Measurements from ENCODE around the gene CCDC82.

The CCDC82 gene

DNA sequence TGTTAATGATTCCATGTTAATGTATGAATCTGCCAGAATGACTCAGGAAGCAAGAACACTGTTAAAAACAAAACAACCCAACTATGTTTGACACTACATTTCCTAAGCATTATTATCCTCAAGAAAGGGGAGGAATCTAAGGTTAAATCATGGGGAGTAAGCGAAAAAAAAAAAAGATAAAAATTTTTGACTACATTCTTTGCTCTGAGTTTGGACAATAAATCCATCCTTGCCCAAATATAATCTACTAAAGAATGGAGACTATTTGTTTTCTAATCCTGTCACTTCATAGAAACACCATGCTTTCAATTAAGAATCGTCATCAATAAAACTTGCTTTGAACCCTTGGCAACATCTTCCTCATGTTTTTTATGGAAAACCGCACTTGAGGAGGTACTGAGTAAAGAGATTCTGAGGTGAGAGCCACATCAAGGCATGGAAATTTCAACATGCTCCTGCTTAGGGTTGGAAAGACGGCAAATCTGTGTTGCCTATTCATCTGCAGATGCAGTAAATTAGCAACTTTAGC is 56.5 kb downstream of the CCDC82 start:
- ChIA-PET CTCF (interaction anchor here (1.6 to 2.1 kb wide), 2 partner anchors 8 to 10 kb away, joined by 9 to 11 read pairs; partner anchors contain the start of gene MAML2), POLR2A (no interaction called here)
- TF ChIP-seq, protein P1, sequence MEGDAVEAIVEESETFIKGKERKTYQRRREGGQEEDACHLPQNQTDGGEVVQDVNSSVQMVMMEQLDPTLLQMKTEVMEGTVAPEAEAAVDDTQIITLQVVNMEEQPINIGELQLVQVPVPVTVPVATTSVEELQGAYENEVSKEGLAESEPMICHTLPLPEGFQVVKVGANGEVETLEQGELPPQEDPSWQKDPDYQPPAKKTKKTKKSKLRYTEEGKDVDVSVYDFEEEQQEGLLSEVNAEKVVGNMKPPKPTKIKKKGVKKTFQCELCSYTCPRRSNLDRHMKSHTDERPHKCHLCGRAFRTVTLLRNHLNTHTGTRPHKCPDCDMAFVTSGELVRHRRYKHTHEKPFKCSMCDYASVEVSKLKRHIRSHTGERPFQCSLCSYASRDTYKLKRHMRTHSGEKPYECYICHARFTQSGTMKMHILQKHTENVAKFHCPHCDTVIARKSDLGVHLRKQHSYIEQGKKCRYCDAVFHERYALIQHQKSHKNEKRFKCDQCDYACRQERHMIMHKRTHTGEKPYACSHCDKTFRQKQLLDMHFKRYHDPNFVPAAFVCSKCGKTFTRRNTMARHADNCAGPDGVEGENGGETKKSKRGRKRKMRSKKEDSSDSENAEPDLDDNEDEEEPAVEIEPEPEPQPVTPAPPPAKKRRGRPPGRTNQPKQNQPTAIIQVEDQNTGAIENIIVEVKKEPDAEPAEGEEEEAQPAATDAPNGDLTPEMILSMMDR (IDR thresholded peaks at IDR 0.05; ENCODE audit: insufficient read depth, low read length, missing control alignments) = no peak
- no peak overlapping the region for H3K4me3 ChIP-seq (ENCODE audit: low read depth, low read length)
- DNase-seq (ENCODE audit: low read depth, low spot score) = no peak

DNA sequence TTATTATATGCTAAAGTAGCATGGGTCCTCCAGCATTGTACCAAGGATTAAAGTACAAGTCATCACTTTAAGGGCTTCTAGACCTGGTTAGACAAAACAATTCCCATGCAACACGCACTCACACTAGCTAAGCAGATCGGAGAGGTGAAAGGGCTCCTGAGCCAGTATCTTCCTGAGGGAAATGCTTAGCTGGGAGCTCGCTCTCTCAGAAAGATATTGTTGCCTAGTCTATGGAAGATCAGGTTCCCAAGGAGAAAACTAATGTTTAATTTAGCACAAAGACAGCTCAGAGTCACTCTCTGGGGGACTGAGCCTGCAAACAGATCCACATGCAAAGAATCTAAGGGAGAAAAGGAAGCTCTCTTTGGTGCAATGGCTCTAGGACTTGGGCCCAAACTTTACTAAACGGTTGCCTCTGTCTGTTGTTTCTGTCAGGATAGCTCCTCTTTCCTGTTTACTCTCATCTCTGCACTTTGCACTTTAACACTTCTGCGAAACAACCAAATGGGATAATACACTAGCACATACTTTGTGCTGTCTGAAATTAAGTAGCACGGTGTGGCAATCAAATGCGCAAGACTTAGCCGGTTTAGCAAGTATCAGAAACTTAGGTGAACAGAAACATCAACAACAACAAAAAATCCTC is 57.5 kb downstream of the CCDC82 start:
- CTCF ChIA-PET = interaction anchor here (1.0 to 2.1 kb wide), 4 partner anchors 8 to 61 kb away, joined by 3 to 11 read pairs (median 6); partner anchors contain the start of gene MAML2
- no peak overlapping the region for H3K4me3 ChIP-seq (ENCODE audit: low read depth, low read length)
- TF ChIP-seq, protein P1 (IDR thresholded peaks at IDR 0.05; ENCODE audit: insufficient read depth, low read length, missing control alignments) = no peak
- no peak for DNase-seq (ENCODE audit: low read depth, low spot score)
- POLR2A ChIA-PET = interaction anchor here (0.7 to 1.1 kb wide), 2 partner anchors 62 to 408 kb away, joined by 3 read pairs; partner anchors contain the start of gene MTMR2

DNA sequence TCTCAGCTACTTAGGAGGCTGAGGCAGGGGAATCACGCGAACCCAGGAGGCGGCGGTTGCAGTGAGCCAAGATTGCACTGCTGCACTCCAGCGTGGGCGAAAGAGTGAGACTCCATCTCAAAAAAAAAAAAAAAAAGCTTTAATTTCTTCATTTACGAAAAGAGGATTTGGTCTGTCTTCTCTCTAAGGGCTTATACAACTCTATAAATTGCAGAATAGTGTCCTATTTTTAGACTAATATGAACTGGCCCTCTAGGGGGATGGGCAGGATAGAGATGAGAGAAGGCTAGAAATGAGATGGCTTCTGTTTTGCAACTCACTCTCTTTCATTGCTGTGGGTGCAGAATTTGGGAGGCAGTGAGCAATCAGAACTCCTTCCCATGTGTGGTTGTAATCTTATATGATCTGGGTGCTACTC is 58.0 kb downstream of the CCDC82 start:
- ChIA-PET POLR2A (interaction anchor here (1.1 kb wide), 1 partner anchor 408 kb away, joined by 3 read pairs; the partner anchor contains the start of gene MTMR2), CTCF (interaction anchor here (1.0 to 2.1 kb wide), 4 partner anchors 8 to 62 kb away, joined by 3 to 11 read pairs (median 6); partner anchors contain the start of gene MAML2)
- no peak for DNase-seq (ENCODE audit: low read depth, low spot score)
- no peak overlapping the region for H3K4me3 ChIP-seq (ENCODE audit: low read depth, low read length)
- TF ChIP-seq, protein P1 (IDR thresholded peaks at IDR 0.05; ENCODE audit: insufficient read depth, low read length, missing control alignments) = no peak

DNA sequence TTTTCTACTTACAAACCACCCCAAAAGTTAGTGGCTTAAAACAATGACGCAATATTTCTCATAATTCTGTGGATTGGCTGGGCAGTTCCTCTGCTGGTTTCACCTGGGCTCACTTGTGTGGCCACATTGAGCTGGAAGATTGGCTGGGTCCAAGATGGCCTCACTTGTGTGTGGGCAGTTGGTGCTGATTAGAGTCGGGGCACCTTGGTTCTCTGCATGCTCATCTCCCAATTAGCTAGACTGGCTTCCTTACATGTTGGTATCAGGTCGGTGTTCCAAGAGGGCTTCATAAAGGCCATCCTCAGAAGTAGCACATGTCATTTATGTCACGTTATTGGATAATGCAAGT is 59.2 kb downstream of the CCDC82 start:
- POLR2A ChIA-PET = no interaction called here

DNA sequence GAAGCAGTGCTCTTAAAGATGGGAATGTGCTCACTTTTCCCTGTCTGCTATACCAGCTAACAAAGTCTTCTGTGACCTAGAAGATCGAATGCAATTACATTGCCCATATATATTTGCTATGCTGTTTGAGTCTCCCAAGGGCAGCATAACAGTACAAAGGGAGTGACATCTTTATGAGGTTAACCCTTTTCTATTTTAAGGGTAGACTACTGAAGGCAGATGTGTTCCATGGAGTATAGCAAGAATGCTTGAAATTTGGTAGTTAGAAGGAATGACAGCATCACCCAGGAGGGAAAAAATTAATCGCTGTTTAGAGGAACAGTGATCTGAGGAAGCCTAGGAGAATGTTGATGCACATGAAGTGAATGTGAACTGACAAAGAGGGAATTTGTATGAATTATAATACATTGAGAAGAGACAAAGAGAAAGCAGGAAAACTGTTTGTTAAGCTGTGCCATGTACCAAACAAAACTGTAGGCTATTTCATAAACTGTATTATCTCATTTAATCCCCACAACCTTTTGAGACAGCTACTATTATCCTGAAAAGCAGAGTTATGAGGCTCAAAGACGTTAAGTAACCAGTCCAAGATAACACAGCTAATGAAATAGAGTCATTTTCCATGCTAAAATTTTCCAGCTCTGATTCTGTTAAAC is 59.7 kb downstream of the CCDC82 start:
- DNase-seq (ENCODE audit: low read depth, low spot score) = no peak
- ChIA-PET CTCF (interaction anchor here (1.2 kb wide), 1 partner anchor 13 kb away, joined by 6 read pairs; the partner anchor contains the start of gene MAML2), POLR2A (no interaction called here)
- no peak overlapping the region for H3K4me3 ChIP-seq (ENCODE audit: low read depth, low read length)
- TF ChIP-seq, protein P1 (IDR thresholded peaks at IDR 0.05; ENCODE audit: insufficient read depth, low read length, missing control alignments) = no peak

More for the DNA sequence above, 59.2 kb downstream of the CCDC82 start:
- TF ChIP-seq, protein P1 (IDR thresholded peaks at IDR 0.05; ENCODE audit: insufficient read depth, low read length, missing control alignments) = no peak
- DNase-seq (ENCODE audit: low read depth, low spot score) = no peak
- CTCF ChIA-PET = interaction anchor here (1.2 kb wide), 1 partner anchor 13 kb away, joined by 6 read pairs; the partner anchor contains the start of gene MAML2
- H3K4me3 ChIP-seq (ENCODE audit: low read depth, low read length) = no peak overlapping the region

DNA sequence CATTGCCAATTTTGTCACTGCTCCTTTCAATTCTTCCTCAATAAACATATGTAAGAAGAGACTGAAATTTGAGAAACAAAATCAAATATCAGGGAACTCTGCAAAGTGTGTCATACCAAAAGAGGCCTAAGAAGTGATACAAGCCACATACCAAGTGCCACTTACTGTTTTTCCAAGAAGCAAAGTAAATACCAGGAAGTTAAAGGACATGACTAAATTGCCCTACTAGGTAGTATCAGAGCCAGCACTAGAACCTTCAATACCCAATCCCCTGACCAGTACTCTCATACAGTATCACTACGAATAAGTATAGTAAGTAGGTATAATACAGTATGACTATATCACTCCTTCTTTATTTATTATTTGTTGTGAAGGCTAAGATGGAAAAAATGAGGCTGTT is 60.3 kb downstream of the CCDC82 start:
- ChIA-PET POLR2A (no interaction called here), CTCF (interaction anchor here (1.2 to 1.4 kb wide), 2 partner anchors 14 to 18 kb away, joined by 4 to 6 read pairs; partner anchors contain the start of gene MAML2)
- TF ChIP-seq, protein P1 (IDR thresholded peaks at IDR 0.05; ENCODE audit: insufficient read depth, low read length, missing control alignments) = no peak
- no peak overlapping the region for H3K4me3 ChIP-seq (ENCODE audit: low read depth, low read length)
- DNase-seq (ENCODE audit: low read depth, low spot score) = no peak

All from AG04449 (cell line).